Nephron (organoid): ENCODE measurements around the gene SH2D7.

Source experiments
- H3K27ac Mint-ChIP-seq, 3 experiments: 2 replicates each; pipeline ENCODE4 v1.8.0; 2020; ENCODE audit warnings: mixed read lengths in 3 of 3, mild to moderate bottlenecking in 2 of 3, moderate library complexity in 1 of 3
- H3K27me3 Mint-ChIP-seq: 2 replicates; pipeline ENCODE4 v1.8.0; 2021; ENCODE audit warnings: low read depth, mild to moderate bottlenecking, moderate library complexity, mixed read lengths
- H3K36me3 Mint-ChIP-seq: 2 replicates; pipeline ENCODE4 v1.8.0; 2020; ENCODE audit warnings: low read depth, mixed read lengths
- H3K4me1 Mint-ChIP-seq: 2 replicates; pipeline ENCODE4 v1.8.0; 2020; ENCODE audit warnings: mixed read lengths
- H3K4me3 Mint-ChIP-seq, 3 experiments: 2 replicates each; pipeline ENCODE4 v1.8.0; 2020; ENCODE audit warnings: mild to moderate bottlenecking in 3 of 3, mixed read lengths in 3 of 3, moderate library complexity in 2 of 3
- H3K9me3 Mint-ChIP-seq: 2 replicates; pipeline ENCODE4 v1.8.0; 2020; ENCODE audit warnings: mixed read lengths
- TF ChIP-seq, protein P1 (sequence below), 3 experiments: fragments of 200-600 bp; sonication (generic); IDR thresholded peaks; one replicate each; pipeline ENCODE4 v1.5.0; 2021; ENCODE audit warnings: antibody characterized with exemption in 3 of 3; ENCODE audit not compliant: unreplicated experiment in 3 of 3

Gene SH2D7

GRCh38 chr15:78142332-78142731 lies 50.0 kb downstream of the SH2D7 start:
- H3K4me3 Mint-ChIP-seq = no peak overlapping the region
- TF ChIP-seq, protein P1, sequence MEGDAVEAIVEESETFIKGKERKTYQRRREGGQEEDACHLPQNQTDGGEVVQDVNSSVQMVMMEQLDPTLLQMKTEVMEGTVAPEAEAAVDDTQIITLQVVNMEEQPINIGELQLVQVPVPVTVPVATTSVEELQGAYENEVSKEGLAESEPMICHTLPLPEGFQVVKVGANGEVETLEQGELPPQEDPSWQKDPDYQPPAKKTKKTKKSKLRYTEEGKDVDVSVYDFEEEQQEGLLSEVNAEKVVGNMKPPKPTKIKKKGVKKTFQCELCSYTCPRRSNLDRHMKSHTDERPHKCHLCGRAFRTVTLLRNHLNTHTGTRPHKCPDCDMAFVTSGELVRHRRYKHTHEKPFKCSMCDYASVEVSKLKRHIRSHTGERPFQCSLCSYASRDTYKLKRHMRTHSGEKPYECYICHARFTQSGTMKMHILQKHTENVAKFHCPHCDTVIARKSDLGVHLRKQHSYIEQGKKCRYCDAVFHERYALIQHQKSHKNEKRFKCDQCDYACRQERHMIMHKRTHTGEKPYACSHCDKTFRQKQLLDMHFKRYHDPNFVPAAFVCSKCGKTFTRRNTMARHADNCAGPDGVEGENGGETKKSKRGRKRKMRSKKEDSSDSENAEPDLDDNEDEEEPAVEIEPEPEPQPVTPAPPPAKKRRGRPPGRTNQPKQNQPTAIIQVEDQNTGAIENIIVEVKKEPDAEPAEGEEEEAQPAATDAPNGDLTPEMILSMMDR (IDR thresholded peaks at IDR 0.05; ENCODE audit: unreplicated experiment in 3 of 3) = no peak
- peaks cover 3% of the 10 kb centered on the region for H3K4me1 Mint-ChIP-seq
- H3K36me3 Mint-ChIP-seq = no peaks in the 10 kb centered on the region
- H3K27me3 Mint-ChIP-seq = peaks cover 4% of the 10 kb centered on the region
- H3K27ac Mint-ChIP-seq = no peak overlapping the region
- H3K9me3 Mint-ChIP-seq = no peaks in the 10 kb centered on the region

DNA sequence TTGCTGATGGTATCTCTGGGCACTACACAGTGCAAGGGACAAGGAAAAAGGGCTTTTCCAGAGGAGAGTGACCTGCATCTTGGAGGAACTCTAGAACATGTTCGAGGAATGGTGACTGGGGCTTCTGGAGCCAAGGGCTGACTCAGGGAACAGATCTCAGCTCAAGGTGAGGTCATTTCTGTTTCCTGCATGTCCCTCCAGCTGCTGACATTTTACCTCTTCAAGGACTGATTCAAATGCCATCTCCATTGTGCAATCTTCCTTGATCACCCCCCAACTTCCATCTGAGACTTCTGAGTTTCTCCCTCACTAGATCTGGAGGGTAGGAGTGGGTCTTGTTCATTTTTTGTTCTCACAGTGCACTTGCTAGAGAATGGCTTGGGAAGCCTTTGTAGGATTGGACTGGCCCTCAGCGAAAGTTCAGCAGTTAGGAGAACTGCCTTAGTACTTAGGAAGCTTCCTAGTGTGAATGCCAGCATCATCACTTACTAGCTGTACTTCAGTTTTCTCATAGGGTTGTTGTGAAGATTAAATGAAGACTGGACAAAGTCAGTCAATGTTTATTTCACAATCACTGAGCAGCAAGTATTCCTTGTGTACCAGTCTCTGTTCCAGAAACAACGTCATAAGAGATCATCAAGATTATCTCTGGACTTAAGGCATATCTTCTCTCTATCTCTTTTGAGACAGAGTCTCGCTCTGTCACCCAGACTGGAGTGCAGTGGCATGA lies 54.2 kb downstream of the SH2D7 start:
- no peaks in the 10 kb centered on the region for H3K36me3 Mint-ChIP-seq
- TF ChIP-seq, protein P1 (IDR thresholded peaks at IDR 0.05; ENCODE audit: unreplicated experiment in 3 of 3) = no peak
- H3K27ac Mint-ChIP-seq = no peak overlapping the region
- H3K4me3 Mint-ChIP-seq = peak overlapping the region; percentile 71 to 94 (median 78)
- H3K4me1 Mint-ChIP-seq = peaks cover 13% of the 10 kb centered on the region
- H3K27me3 Mint-ChIP-seq = no peaks in the 10 kb centered on the region
- no peaks in the 10 kb centered on the region for H3K9me3 Mint-ChIP-seq

GRCh38 chr15:78147566-78147965 lies 55.2 kb downstream of the SH2D7 start:
- Mint-ChIP-seq H3K27me3 (no peaks in the 10 kb centered on the region), H3K36me3 (no peaks in the 10 kb centered on the region), H3K4me3 (peak overlapping the region; percentile 71 to 94 (median 78)), H3K4me1 (peaks cover 13% of the 10 kb centered on the region), H3K9me3 (no peaks in the 10 kb centered on the region), H3K27ac (peak overlapping the region in 2 of 3 experiments; percentile 29 to 43)
- TF ChIP-seq, protein P1 (IDR thresholded peaks at IDR 0.05; ENCODE audit: unreplicated experiment in 3 of 3) = no peak

GRCh38 chr15:78148392-78149067 lies 56.2 kb downstream of the SH2D7 start:
- Mint-ChIP-seq H3K27ac (peak overlapping the region; percentile 69 to 87 (median 87)), H3K9me3 (no peaks in the 10 kb centered on the region), H3K4me3 (peak overlapping the region; percentile 94 to 95 (median 94)), H3K36me3 (no peaks in the 10 kb centered on the region), H3K4me1 (peaks cover 13% of the 10 kb centered on the region), H3K27me3 (no peaks in the 10 kb centered on the region)
- TF ChIP-seq, protein P1 (IDR thresholded peaks at IDR 0.05; ENCODE audit: unreplicated experiment in 3 of 3) = no peak

- H3K27ac Mint-ChIP-seq = peak within 1 kb of the TSS; percentile 69 to 87 (median 87)
- H3K27me3 Mint-ChIP-seq = no peaks in the 10 kb centered on the region
- peaks cover 13% of the 10 kb centered on the region for H3K4me1 Mint-ChIP-seq
- peak within 1 kb of the TSS; percentile 94 to 96 (median 95) for H3K4me3 Mint-ChIP-seq
- H3K36me3 Mint-ChIP-seq = no peaks in the 10 kb centered on the region
- H3K9me3 Mint-ChIP-seq = no peaks in the 10 kb centered on the region
- TF ChIP-seq, protein P1 (IDR thresholded peaks at IDR 0.05; ENCODE audit: unreplicated experiment in 3 of 3) = no peak
Observed at GRCh38 chr15:78149068-78149804, 56.9 kb downstream of the SH2D7 start, which contains the start of gene IDH3A. Gene IDH3A, plus strand, starts transcription at chr15:78149362. Its CDS starts 42 bp downstream, at chr15:78149404.
